ENCODE data around the gene NCKAP5.

The NCKAP5 gene

GRCh38 chr2:133025004-133025403, 543.3 kb downstream of the NCKAP5 start:
- TF ChIP-seq MAX (IDR thresholded peaks at IDR 0.05; ENCODE audit: low read depth, low read length) (no peak), POLR2A (IDR thresholded peaks at IDR 0.05; ENCODE audit: extremely low read depth, insufficient read length) (no peak), CTCF (IDR thresholded peaks at IDR 0.05; ENCODE audit: low read depth, low read length) (no peak), MYC (IDR thresholded peaks at IDR 0.05; ENCODE audit: low read depth, low read length) (no peak)
- no peak for DNase-seq (ENCODE audit: low read depth)
- no peak overlapping the region for H3K4me3 ChIP-seq (ENCODE audit: low read depth, low read length)

GRCh38 chr2:133012847-133013734, 555.2 kb downstream of the NCKAP5 start:
- TF ChIP-seq MYC (IDR thresholded peaks at IDR 0.05; ENCODE audit: low read depth, low read length) (no peak), MAX (IDR thresholded peaks at IDR 0.05; ENCODE audit: low read depth, low read length) (no peak), POLR2A (IDR thresholded peaks at IDR 0.05; ENCODE audit: extremely low read depth, insufficient read length) (no peak), CTCF (IDR thresholded peaks at IDR 0.05; ENCODE audit: low read depth, low read length) (no peak)
- DNase-seq (ENCODE audit: low read depth), result no peak
- no peak overlapping the region for H3K4me3 ChIP-seq (ENCODE audit: low read depth, low read length)

- H3K4me3 ChIP-seq (ENCODE audit: low read depth, low read length), result no peak overlapping the region
- DNase-seq (ENCODE audit: low read depth), result no peak
- TF ChIP-seq MYC (IDR thresholded peaks at IDR 0.05; ENCODE audit: low read depth, low read length), result no peak
- no peak for TF ChIP-seq MAX (IDR thresholded peaks at IDR 0.05; ENCODE audit: low read depth, low read length)
- TF ChIP-seq CTCF (IDR thresholded peaks at IDR 0.05; ENCODE audit: low read depth, low read length), result no peak
- TF ChIP-seq POLR2A (IDR thresholded peaks at IDR 0.05; ENCODE audit: extremely low read depth, insufficient read length), result no peak
These were observed 563.6 kb downstream of the NCKAP5 start for GRCh38 chr2:133004623-133005022.

- no peak overlapping the region for H3K4me3 ChIP-seq (ENCODE audit: low read depth, low read length)
- no peak for DNase-seq (ENCODE audit: low read depth)
- no peak for TF ChIP-seq MYC (IDR thresholded peaks at IDR 0.05; ENCODE audit: low read depth, low read length)
- no peak for TF ChIP-seq MAX (IDR thresholded peaks at IDR 0.05; ENCODE audit: low read depth, low read length)
- TF ChIP-seq POLR2A (IDR thresholded peaks at IDR 0.05; ENCODE audit: extremely low read depth, insufficient read length), result no peak
- TF ChIP-seq CTCF (IDR thresholded peaks at IDR 0.05; ENCODE audit: low read depth, low read length), result no peak
These were observed 568.8 kb downstream of the NCKAP5 start for GRCh38 chr2:132999421-132999820.

- DNase-seq (ENCODE audit: low read depth), result no peak
- TF ChIP-seq MYC (IDR thresholded peaks at IDR 0.05; ENCODE audit: low read depth, low read length) (no peak), CTCF (IDR thresholded peaks at IDR 0.05; ENCODE audit: low read depth, low read length) (no peak), POLR2A (IDR thresholded peaks at IDR 0.05; ENCODE audit: extremely low read depth, insufficient read length) (no peak), MAX (IDR thresholded peaks at IDR 0.05; ENCODE audit: low read depth, low read length) (no peak)
- no peak overlapping the region for H3K4me3 ChIP-seq (ENCODE audit: low read depth, low read length)
These were observed 570.0 kb downstream of the NCKAP5 start for GRCh38 chr2:132998221-132998620.

Measured in NB4 (cell line).